ENCODE results near the gene BRPF1.

DNA sequence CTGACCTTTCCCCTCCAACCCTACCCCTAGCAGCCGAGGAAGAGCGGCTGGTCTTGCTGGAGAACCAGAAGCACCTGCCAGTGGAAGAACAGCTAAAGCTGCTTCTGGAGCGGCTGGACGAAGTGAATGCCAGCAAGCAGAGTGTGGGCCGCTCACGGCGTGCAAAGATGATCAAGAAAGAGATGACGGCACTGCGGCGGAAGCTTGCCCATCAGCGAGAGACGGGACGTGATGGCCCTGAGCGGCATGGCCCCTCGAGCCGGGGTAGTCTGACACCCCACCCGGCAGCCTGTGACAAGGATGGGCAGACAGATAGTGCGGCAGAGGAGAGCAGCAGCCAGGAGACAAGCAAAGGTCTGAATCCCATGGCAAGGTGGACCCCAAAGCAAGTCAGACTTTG lies 12.0 kb downstream of the BRPF1 start:
- TF ChIP-seq CTCF (conservative IDR thresholded peaks at IDR 0.05; ENCODE audit: low read depth in 2 of 2) (no peak), REST (IDR thresholded peaks at IDR 0.05; ENCODE audit: unreplicated experiment) (no peak), EZH2phosphoT487 (IDR thresholded peaks at IDR 0.05; ENCODE audit: unreplicated experiment) (no peak), POLR2AphosphoS5 (IDR thresholded peaks at IDR 0.05; ENCODE audit: low read depth) (no peak), EZH2 (IDR thresholded peaks at IDR 0.05; ENCODE audit: low read depth, unreplicated experiment) (no peak), JUNB (IDR thresholded peaks at IDR 0.05; ENCODE audit: unreplicated experiment) (no peak), ZNF331 (CRISPR knock-in tag; IDR thresholded peaks at IDR 0.05; ENCODE audit: low read depth) (no peak)
